Measurements from ENCODE around the gene MYOCD. TPM values are rescaled to one million over a fixed set of nuclear protein-coding genes. Genes with fewer than 3 reads are reported as not detected.

The MYOCD gene
- total RNA-seq, 1 experiment from 2014 or later = 1.2 TPM

DNA sequence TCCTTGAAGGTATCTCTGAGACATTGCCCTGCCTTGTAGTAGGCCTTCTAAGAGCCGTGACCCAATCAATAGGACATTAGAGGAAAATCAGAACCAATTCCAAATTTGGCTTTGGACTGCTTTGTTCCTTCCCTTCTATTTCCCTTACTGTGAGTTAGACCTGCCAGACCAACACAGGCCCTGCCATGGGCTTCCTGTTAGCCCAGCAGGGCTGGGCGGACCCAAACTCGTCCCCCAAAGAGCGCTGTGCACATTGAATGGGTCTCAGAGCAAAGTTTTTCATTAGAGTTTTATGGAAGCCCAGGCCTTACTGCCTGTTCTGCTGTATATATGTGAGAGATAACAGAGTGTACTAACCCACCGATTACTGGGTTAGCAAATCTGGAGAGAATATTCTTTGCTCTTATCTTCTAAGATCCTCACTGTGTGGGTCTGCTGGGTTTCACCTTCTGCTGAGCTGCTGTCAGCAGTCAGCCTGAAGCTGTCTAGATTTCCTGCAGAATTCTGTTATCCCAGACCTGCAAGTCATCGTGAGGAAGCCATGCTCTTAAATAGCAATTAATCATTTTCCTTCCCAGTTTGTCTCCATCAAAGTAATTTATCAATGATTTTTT, 129.3 kb downstream of the MYOCD start:
- H3K27ac Mint-ChIP-seq = no peak overlapping the region
- peaks cover 6% of the 10 kb centered on the region for H3K9me3 Mint-ChIP-seq
- ChIA-PET CTCF (no interaction called here), POLR2A (no interaction called here)
- no peak for DNase-seq (ENCODE audit: low spot score)
- ATAC-seq = no peak
- TF ChIP-seq JAZF1 (CRISPR knock-in tag; IDR thresholded peaks at IDR 0.05) (no peak), NFE2L1 (CRISPR knock-in tag; IDR thresholded peaks at IDR 0.05) (no peak), NFATC4 (CRISPR knock-in tag; IDR thresholded peaks at IDR 0.05) (no peak), AR (CRISPR knock-in tag; IDR thresholded peaks at IDR 0.05) (no peak), MAX (CRISPR knock-in tag; IDR thresholded peaks at IDR 0.05) (no peak), FOXJ3 (CRISPR knock-in tag; IDR thresholded peaks at IDR 0.05; ENCODE audit: borderline replicate concordance) (no peak), ZNF121 (CRISPR knock-in tag; IDR thresholded peaks at IDR 0.05) (no peak), SOX15 (CRISPR knock-in tag; IDR thresholded peaks at IDR 0.05) (no peak), NFYB (CRISPR knock-in tag; conservative IDR thresholded peaks at IDR 0.05; ENCODE audit: low read depth) (no peak), ZNF396 (CRISPR knock-in tag; IDR thresholded peaks at IDR 0.05; ENCODE audit: borderline replicate concordance) (no peak), ZNF138 (CRISPR knock-in tag; conservative IDR thresholded peaks at IDR 0.05) (no peak), GRHL2 (CRISPR knock-in tag; IDR thresholded peaks at IDR 0.05; ENCODE audit: insufficient replicate concordance, severe bottlenecking) (no peak)
- TF ChIP-seq, protein P1, sequence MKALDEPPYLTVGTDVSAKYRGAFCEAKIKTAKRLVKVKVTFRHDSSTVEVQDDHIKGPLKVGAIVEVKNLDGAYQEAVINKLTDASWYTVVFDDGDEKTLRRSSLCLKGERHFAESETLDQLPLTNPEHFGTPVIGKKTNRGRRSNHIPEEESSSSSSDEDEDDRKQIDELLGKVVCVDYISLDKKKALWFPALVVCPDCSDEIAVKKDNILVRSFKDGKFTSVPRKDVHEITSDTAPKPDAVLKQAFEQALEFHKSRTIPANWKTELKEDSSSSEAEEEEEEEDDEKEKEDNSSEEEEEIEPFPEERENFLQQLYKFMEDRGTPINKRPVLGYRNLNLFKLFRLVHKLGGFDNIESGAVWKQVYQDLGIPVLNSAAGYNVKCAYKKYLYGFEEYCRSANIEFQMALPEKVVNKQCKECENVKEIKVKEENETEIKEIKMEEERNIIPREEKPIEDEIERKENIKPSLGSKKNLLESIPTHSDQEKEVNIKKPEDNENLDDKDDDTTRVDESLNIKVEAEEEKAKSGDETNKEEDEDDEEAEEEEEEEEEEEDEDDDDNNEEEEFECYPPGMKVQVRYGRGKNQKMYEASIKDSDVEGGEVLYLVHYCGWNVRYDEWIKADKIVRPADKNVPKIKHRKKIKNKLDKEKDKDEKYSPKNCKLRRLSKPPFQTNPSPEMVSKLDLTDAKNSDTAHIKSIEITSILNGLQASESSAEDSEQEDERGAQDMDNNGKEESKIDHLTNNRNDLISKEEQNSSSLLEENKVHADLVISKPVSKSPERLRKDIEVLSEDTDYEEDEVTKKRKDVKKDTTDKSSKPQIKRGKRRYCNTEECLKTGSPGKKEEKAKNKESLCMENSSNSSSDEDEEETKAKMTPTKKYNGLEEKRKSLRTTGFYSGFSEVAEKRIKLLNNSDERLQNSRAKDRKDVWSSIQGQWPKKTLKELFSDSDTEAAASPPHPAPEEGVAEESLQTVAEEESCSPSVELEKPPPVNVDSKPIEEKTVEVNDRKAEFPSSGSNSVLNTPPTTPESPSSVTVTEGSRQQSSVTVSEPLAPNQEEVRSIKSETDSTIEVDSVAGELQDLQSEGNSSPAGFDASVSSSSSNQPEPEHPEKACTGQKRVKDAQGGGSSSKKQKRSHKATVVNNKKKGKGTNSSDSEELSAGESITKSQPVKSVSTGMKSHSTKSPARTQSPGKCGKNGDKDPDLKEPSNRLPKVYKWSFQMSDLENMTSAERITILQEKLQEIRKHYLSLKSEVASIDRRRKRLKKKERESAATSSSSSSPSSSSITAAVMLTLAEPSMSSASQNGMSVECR (CRISPR knock-in tag; IDR thresholded peaks at IDR 0.05; ENCODE audit: borderline replicate concordance) = no peak
- TF ChIP-seq, protein P2, sequence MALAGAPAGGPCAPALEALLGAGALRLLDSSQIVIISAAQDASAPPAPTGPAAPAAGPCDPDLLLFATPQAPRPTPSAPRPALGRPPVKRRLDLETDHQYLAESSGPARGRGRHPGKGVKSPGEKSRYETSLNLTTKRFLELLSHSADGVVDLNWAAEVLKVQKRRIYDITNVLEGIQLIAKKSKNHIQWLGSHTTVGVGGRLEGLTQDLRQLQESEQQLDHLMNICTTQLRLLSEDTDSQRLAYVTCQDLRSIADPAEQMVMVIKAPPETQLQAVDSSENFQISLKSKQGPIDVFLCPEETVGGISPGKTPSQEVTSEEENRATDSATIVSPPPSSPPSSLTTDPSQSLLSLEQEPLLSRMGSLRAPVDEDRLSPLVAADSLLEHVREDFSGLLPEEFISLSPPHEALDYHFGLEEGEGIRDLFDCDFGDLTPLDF (CRISPR knock-in tag; IDR thresholded peaks at IDR 0.05) = no peak
- TF ChIP-seq, protein P3, sequence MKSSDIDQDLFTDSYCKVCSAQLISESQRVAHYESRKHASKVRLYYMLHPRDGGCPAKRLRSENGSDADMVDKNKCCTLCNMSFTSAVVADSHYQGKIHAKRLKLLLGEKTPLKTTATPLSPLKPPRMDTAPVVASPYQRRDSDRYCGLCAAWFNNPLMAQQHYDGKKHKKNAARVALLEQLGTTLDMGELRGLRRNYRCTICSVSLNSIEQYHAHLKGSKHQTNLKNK (CRISPR knock-in tag; IDR thresholded peaks at IDR 0.05) = no peak
- TF ChIP-seq, protein P4, sequence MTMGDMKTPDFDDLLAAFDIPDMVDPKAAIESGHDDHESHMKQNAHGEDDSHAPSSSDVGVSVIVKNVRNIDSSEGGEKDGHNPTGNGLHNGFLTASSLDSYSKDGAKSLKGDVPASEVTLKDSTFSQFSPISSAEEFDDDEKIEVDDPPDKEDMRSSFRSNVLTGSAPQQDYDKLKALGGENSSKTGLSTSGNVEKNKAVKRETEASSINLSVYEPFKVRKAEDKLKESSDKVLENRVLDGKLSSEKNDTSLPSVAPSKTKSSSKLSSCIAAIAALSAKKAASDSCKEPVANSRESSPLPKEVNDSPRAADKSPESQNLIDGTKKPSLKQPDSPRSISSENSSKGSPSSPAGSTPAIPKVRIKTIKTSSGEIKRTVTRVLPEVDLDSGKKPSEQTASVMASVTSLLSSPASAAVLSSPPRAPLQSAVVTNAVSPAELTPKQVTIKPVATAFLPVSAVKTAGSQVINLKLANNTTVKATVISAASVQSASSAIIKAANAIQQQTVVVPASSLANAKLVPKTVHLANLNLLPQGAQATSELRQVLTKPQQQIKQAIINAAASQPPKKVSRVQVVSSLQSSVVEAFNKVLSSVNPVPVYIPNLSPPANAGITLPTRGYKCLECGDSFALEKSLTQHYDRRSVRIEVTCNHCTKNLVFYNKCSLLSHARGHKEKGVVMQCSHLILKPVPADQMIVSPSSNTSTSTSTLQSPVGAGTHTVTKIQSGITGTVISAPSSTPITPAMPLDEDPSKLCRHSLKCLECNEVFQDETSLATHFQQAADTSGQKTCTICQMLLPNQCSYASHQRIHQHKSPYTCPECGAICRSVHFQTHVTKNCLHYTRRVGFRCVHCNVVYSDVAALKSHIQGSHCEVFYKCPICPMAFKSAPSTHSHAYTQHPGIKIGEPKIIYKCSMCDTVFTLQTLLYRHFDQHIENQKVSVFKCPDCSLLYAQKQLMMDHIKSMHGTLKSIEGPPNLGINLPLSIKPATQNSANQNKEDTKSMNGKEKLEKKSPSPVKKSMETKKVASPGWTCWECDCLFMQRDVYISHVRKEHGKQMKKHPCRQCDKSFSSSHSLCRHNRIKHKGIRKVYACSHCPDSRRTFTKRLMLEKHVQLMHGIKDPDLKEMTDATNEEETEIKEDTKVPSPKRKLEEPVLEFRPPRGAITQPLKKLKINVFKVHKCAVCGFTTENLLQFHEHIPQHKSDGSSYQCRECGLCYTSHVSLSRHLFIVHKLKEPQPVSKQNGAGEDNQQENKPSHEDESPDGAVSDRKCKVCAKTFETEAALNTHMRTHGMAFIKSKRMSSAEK (CRISPR knock-in tag; IDR thresholded peaks at IDR 0.05; ENCODE audit: borderline replicate concordance) = no peak
- no peak overlapping the region for H3K4me3 Mint-ChIP-seq
- H3K27me3 Mint-ChIP-seq (ENCODE audit: low read depth) = no peaks in the 10 kb centered on the region; the same call in 1 of the 2 replicates
- 0 out of 2 replicates have a peak, but pooled peaks cover 2% of the 10 kb centered on the region for H3K36me3 Mint-ChIP-seq
- H3K4me1 Mint-ChIP-seq = peaks cover 47% of the 10 kb centered on the region
